Measurements from ENCODE around the gene PCSK4.

DNA sequence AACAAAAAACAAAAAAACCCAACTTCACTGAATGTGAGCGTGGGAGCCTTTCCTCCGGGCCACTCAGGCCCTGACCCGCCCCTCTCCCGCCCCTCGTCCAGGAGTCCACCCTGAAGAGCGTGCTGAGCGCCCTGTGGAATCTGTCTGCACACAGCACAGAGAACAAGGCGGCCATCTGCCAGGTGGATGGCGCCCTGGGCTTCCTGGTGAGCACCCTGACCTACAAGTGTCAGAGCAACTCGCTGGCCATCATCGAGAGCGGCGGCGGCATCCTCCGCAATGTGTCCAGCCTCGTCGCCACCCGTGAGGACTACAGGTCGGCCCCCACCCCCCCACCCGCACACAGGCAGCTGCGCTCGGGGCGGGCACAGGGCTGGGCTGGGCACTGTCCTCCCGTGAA, 28.3 kb downstream of the PCSK4 start:
- TF ChIP-seq POLR2A (IDR thresholded peaks at IDR 0.05; ENCODE audit: low read length) = no peak
- no peak for TF ChIP-seq GATA1 (IDR thresholded peaks at IDR 0.05; ENCODE audit: low read depth, low read length)

Data from erythroblast (primary cell).